Measurements from ENCODE around the gene CMTM4.

DNA sequence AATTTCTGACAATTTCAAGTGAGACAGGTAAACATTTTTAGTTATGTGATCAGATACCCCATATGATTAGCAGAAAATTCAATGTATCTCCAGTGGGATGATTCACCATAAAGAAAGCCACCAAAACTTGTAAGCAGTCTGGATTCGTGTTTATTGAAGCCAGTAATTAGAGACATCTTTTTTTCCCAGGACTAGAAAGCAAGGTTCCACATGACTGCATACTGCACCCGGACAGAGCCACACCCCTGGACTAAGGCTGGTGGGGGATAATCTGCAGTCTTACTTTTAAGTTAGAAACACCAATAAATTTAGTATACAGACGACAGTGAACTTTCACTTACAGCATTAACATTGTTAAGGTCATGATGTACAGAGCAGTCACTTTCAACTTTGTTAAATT lies 24.2 kb upstream of the CMTM4 start:
- TF ChIP-seq POLR2A (IDR thresholded peaks at IDR 0.05): no peak
- TF ChIP-seq, protein P1, sequence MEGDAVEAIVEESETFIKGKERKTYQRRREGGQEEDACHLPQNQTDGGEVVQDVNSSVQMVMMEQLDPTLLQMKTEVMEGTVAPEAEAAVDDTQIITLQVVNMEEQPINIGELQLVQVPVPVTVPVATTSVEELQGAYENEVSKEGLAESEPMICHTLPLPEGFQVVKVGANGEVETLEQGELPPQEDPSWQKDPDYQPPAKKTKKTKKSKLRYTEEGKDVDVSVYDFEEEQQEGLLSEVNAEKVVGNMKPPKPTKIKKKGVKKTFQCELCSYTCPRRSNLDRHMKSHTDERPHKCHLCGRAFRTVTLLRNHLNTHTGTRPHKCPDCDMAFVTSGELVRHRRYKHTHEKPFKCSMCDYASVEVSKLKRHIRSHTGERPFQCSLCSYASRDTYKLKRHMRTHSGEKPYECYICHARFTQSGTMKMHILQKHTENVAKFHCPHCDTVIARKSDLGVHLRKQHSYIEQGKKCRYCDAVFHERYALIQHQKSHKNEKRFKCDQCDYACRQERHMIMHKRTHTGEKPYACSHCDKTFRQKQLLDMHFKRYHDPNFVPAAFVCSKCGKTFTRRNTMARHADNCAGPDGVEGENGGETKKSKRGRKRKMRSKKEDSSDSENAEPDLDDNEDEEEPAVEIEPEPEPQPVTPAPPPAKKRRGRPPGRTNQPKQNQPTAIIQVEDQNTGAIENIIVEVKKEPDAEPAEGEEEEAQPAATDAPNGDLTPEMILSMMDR (IDR thresholded peaks at IDR 0.05): no peak
